ENCODE results near the gene FARS2.

- TF ChIP-seq CTCF (IDR thresholded peaks at IDR 0.05; ENCODE audit: low read depth, low read length) (no peak), EZH2phosphoT487 (IDR thresholded peaks at IDR 0.05; ENCODE audit: low read depth) (no peak)
Observed at GRCh38 chr6:5746053-5746758, 484.9 kb downstream of the FARS2 start.

Data from OCI-LY3 (cell line).